GM18508 (cell line): Measurements from ENCODE around the gene RIPOR2.
"Not testable (repeated sequence)": the region's sequence is repeated elsewhere in the genome, so short reads cannot be mapped to it uniquely, and the experiment has no call there.

ENCODE experiments used
- ATAC-seq: cut with Tn5 transposase; IDR thresholded peaks from one replicate; pipeline ENCODE4 v1.9.1; 2021; ENCODE audit warnings: moderate number of reproducible peaks; ENCODE audit not compliant: insufficient read depth, unreplicated experiment

RIPOR2 gene

DNA sequence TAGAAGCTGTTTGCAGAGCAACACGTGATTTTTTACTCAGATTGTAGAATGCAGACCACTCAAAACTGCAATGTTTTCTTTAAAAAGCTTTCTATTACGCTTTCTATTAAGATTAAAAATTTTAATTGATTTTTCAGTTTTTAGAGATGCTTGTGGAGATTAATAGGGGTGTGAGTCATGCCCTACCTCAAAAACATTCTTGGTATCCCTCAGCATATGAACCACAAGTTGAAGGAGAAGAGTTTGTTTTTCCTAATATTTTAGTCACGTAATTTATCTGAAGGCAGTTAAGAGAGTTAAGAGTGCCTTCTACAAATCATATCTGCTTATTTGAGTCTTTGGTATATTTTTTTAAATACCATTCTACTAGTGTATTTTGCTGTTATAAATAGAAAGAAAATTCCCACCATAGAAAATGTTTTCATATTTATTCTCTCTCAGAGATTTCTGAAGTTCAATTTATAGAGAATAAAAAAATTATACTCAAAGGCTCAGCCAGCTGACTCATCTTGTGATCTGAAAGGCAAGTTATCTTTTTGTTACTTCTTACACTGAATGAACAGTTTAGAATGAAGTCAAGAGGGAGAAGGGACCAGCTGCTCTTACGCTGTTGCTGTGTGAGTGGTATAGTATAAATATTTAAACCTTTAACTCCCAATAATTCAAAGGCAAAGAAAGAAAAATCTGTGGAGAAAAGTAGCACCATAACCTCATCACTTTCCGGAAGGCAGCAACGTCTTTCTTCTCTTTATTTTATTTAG is 7.6 kb downstream of the RIPOR2 start:
- no peak for ATAC-seq

DNA sequence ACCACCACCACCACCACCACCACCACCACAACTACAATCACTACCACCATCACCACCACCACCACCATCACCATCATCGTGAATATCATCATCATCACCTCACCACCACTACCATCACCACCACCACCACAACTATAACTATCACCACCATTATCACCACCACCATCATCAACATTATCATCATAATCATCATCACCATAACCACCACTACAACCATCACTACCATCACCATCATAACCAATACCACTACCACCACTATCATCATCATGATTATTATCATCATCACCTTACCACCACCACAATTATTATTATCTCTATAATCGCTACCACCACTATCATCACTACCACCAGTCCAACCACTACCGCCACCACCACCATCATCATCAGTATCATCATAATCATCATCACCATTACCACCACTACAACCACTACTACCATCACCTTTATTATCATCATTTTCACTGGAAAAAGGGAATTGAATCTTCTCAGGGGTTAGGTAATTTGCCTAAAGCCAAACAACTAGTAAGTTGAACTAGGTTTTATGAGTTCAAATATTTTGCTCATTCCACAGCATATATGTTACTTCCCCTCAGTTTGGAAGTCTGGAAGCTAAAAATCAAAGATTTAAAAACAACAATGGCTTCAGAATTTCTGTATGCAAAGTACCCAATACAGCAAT is 8.3 kb downstream of the RIPOR2 start:
- ATAC-seq: no peak

GRCh38 chr6:24926647-24927046 is 9.1 kb downstream of the RIPOR2 start:
- not testable (repeated sequence) for ATAC-seq

DNA sequence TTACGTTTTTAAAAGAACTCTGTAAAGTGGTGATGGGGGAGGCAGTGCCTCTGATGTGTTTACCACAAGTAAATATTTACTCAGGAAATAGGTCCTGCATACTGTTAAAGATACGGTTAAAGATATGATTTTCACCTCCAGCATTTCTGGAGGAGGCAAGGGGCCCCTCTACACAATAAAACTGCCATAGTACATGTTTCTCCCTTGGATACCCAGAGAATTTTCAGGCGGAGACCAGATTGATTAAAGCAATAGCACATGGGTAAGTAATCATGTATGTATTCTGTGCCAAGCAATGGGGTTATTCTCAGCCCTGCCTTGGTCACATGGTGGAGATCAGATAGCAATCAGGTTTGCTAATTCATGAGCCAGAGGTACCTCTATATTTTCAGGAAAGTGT is 9.6 kb downstream of the RIPOR2 start:
- no peak for ATAC-seq

DNA sequence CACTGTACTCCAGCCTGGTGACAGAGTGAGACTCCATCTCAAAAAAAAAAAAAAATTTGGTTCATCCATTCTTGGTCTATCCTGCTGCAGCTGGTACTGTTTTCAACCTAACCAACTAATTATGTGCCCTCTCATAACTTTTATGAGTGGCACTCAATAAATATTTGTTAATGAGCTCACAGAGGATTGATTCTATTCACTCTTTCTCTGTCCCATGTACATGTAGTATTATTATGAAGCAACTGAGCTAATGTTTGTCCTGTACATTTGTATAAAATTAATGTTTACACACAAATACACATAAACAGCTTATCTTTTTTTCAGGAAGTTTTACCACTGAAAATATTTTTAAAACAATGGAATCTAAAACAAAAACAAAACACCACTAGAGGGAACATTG is 10.1 kb downstream of the RIPOR2 start:
- no peak for ATAC-seq

DNA sequence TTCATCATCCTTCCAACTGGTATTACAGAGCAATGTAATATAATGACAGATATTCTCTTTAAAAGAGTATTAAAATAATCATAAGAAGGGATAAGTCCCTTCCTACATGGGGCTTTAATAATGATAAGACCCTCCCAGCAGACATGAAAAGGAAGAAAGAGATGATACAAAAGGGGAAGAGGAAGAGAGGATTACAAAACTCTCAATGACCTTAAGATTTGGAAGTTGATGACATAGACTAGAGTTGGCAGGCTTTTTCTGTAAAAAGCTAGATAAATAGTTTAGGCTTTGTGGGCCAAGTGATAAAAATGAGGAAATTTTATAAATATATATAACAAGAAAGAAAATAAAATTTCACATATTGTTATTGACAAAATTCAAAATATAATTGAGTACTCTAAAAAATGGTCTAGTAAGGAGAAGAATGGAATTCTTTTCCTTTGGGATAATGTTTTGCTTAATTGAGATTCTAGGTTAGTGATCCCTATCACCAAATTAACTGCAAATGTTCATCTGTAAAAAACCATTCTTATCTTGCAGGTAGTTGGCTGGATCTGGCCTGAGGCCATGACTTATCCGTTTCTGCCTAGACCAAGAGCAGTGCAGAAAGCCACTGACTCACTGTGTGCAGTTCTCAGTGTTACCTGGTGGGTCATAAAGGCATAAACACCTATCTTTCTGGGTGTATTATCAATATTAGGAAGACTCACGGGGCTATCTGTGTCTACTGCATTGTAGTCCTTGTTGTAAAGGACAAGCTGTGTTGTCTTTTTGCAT is 11.0 kb downstream of the RIPOR2 start:
- ATAC-seq: no peak

GRCh38 chr6:24923885-24924401 is 11.8 kb downstream of the RIPOR2 start:
- no peak for ATAC-seq

- no peak for ATAC-seq
Measured at GRCh38 chr6:24922814-24923213, 12.9 kb downstream of the RIPOR2 start.

DNA sequence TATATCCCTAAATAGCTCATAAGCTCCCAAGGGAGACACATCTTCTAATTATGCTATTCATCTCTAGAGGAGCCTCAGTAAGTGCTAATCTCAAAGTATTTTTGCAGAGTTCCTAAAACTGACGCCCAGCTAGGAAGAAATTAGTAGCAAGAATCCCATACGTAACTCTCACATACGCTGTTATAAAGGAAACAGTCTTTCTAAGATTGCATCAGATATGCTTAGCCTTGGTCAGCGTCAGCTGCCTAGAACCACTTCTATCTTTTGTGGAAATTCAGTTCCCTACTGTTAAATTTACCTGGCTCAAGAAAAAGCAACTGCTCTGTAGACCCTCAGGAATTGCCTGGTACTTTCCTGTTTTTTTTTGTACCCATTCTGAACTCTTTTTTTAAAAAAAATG is 13.6 kb downstream of the RIPOR2 start:
- no peak for ATAC-seq

DNA sequence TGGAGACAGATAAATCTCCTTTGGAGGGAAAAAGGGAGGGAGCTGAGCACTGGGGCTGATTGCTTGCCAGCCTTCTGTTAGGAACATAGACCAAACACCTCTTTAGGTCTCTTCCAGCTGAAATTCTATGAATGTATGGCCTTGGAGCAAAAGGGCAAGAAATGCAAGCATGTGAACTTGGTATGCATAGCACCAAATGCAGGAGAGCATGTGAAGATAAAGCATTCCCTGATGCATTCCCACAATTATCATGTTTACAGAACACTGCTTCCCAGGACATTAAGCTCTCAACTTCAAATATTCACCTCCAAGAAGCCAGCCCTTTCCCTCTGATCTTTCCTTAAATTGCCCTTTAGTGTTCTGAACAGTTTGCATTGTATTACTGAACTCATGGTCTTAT is 15.6 kb downstream of the RIPOR2 start:
- no peak for ATAC-seq

GRCh38 chr6:24919056-24919892 is 16.5 kb downstream of the RIPOR2 start:
- ATAC-seq: no peak

DNA sequence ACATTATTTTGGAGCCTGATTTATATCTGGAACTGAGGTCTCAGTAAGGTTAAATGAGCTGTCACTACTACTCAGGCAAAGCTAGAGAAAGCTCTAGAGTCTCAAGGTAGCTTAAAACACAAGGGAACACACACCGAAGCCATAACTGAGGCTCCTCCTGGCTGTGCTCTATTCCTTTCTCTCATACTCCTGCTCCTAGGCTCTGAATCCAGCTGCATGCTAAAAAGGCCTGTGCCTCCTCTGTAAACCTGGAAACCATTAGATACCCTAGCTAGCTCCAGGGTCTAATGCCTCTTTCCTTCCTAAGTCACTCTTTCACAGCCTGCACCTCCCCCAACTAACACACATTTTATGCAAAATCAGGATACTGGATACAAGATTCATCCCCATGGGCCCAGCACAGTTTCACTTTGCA is 17.1 kb downstream of the RIPOR2 start:
- no peak for ATAC-seq

- no peak for ATAC-seq
Measured at GRCh38 chr6:24916496-24916895, 19.3 kb downstream of the RIPOR2 start.

DNA sequence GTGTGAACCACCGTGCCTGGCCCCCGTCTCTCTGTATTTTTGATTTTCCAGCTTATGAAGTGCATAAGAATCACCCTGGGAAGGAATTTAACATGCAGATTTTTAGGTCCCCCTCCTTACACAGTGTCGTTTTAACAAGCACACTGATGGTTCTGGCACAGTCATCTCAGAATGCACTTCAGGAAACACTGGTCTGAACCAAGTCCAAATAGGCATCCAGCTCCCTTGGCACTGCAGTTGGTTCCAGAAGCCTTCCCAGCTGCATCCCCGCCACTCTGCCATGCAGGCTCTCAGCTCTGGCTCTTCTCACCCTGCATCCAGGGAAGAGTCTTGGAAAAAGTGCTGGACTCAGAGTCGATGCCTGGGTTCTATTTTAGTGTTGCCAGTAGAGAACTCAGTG is 20.1 kb downstream of the RIPOR2 start:
- ATAC-seq: no peak

DNA sequence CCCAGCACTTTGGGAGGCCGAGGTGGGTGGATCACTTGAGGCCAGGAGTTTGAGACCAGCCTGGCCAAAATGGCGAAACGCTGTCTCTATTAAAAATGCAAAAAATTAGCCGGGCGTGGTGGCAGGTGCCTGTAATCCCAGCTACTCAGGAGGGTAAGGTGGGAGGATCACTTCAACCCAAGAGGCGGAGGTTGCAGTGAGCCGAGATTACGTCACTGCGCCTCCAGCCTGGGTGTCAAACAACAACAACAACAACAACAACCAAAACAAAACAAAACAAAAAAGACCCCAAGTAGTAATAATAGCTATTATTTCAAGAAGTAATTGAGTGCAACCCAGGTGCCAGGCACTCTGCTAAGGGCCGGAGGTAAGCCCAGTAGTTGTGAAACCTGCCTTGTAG is 21.7 kb downstream of the RIPOR2 start:
- not testable (repeated sequence) for ATAC-seq

DNA sequence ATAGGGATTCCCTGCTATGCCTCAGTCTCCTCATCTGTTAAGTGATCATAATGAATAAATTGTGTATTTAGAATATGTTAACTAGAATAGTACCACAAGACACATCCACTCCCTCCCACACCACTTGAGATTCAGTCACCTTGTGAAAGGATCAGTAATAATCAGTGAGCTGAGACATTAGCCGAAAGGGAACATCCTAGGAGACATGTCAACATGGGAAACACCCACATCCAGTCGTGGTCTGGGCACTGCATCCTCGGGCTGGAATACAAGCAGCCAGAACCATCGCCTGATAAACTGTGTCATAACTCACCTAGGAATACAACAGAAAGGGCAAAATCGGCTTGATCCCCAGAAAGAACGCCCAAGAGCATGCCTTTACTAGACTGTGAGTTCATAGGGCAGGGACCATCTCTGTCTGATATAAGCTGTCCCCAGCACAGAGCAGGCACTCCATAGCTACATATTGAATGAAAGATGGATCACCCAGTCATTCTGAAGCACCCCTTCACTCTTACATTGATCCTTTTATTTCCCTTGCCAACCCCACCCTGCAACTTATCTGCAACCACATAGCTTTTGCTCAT is 23.9 kb downstream of the RIPOR2 start:
- ATAC-seq: no peak

DNA sequence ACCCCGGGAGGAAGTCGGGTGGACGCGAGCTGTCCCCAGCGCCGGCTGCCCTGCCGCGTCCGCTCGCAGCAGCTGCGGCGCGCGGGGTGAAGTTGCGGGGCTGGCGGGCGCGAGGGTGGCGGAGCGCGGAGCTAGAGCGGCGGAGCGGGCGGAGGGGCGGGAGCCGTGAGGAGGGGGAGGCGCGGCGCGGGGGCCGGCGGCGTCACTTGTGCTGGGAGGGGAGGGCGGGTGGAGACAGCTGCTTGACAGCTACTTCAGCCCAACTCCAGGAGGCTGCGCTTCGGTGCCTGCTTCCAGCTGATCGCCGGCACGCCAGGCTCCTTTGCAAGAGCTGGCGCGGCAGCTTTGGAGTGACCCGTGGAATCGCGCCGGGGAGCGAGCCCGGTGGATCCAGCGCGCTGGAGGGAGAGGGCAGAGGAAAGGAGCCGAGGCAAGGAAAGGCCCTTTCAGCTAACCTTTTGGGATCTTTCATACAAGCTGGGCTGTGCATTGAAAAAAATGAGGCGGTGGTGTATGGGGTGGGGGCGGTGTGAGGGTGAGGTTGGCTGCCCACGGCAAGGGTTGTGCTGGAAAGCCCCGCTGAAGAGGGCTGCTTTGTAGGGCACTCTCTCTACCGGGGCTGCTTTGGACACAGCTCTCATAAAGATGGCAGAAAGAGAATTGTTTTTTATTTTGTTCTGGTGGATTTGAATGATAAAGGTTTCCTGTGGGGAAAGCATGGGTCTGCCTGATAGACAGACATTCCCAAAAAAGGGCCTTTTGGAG is 24.6 kb downstream of the RIPOR2 start:
- no peak for ATAC-seq

DNA sequence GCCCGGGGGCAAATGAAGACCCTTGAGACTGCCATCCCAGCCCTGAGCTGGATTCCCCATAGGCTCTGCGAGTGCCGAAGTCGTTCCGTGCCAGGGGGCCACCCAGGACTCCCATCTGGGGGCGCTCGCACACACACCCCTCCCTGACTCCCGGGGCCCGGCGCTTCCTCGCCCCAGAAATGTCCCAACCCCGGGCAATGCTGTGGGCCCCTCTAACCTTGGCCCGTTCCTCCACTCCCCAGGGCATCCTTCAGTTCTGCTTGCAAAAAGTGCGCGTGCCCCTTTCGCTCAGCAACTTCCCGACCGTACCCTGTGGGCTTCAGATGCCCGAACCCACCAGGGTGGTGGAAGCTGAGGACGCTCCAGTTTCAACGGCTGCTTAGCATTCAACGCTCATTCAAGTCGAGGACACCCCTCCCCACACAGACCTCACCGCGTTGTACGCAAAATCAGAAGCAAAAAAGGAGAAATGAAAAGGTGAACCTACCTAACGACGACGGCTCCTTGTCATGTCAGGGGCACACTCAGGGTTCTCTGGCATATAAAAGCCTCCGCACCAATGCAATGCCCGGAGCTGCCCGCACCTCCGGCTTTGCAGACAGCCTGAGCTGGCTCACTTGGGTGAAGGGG is 25.3 kb downstream of the RIPOR2 start:
- no peak for ATAC-seq
